B cell (primary cell): ENCODE data around the gene MAML3. TPM values are rescaled to one million over a fixed set of nuclear protein-coding genes. Genes with fewer than 3 reads are reported as not detected.

Experiments
- ATAC-seq: fragments of 200-7000 bp; cut with Tn5 transposase; one replicate; pipeline ENCODE4 v1.10.0; 2021; ENCODE audit warnings: low read depth, mild to moderate bottlenecking, moderate number of reproducible peaks, moderate library complexity
- CTCF ChIA-PET: fragments of 350-600 bp; sonication (Branson Sonifier 250); formaldehyde crosslinking; loops from one replicate; lab custom pipeline; 2021; ENCODE audit warnings: antibody characterized with exemption, inconsistent platforms; lab: Charles Lee
- POLR2A ChIA-PET: fragments of 350-600 bp; sonication (Branson Sonifier 250); formaldehyde crosslinking; loops from one replicate; lab custom pipeline; 2021; ENCODE audit warnings: antibody characterized with exemption; lab: Charles Lee
- DNase-seq: peaks from one replicate; pipeline ENCODE4 v3.0.0; 2013
- H2AFZ ChIP-seq: 2 replicates; pipeline ENCODE4 v1.6.1; 2012; ENCODE audit warnings: mild to moderate bottlenecking, low read depth, low read length; ENCODE audit not compliant: insufficient read depth, poor library complexity, severe bottlenecking
- H3K27ac ChIP-seq, 2 donors: 1 replicate in 1 of 2; 2 replicates in 1 of 2; pipeline ENCODE4 v1.5.1; 2012 to 2013; ENCODE audit warnings: low read length in 2 of 2, mild to moderate bottlenecking in 2 of 2, moderate library complexity in 1 of 2
- H3K27me3 ChIP-seq, 4 experiments: fragments of 200-600 bp in 1 of 4; sonication (generic) in 1 of 4; replicated peaks in 1 of 4; 1 replicate in 2 of 4; 2 replicates in 2 of 4; pipeline versions ENCODE4 v1.6.1 to v1.7.0; 2013 to 2016; ENCODE audit warnings: low read length in 3 of 4, mild to moderate bottlenecking in 2 of 4, mixed read lengths in 1 of 4, moderate library complexity in 1 of 4; ENCODE audit not compliant: insufficient read depth in 4 of 4, control insufficient read depth in 3 of 4; ENCODE audit errors: control extremely low read depth in 1 of 4
- H3K36me3 ChIP-seq, 2 experiments: replicated peaks in 1 of 2; 1 replicate in 1 of 2; 2 replicates in 1 of 2; pipeline versions ENCODE4 v1.6.1 to v1.7.1; 2013; ENCODE audit warnings: low read length in 1 of 2; ENCODE audit not compliant: insufficient read depth in 2 of 2, control insufficient read depth in 1 of 2; ENCODE audit errors: control extremely low read depth in 1 of 2, extremely low read depth in 1 of 2
- H3K4me1 ChIP-seq, 2 donors: fragments of 200-600 bp in 1 of 2; sonication (generic) in 1 of 2; 1 replicate in 1 of 2; 2 replicates in 1 of 2; pipeline versions ENCODE4 v1.5.1 to v1.6.1; 2013 to 2017; ENCODE audit warnings: low read length in 2 of 2; ENCODE audit not compliant: control insufficient read depth in 2 of 2, insufficient read depth in 2 of 2
- H3K4me2 ChIP-seq: replicated peaks from 2 replicates; pipeline ENCODE3; 2012; ENCODE audit warnings: mild to moderate bottlenecking, low read depth, low read length; ENCODE audit not compliant: poor library complexity, severe bottlenecking
- H3K4me3 ChIP-seq, 5 experiments: fragments of 200-600 bp in 1 of 5; sonication (generic) in 1 of 5; 1 replicate in 3 of 5; 2 replicates in 2 of 5; pipeline versions ENCODE4 v1.5.1 to v1.7.0; 2011 to 2016; ENCODE audit warnings: low read length in 4 of 5, mild to moderate bottlenecking in 4 of 5, low read depth in 2 of 5, control low read depth in 1 of 5, moderate library complexity in 1 of 5; ENCODE audit not compliant: insufficient read depth in 1 of 5; ENCODE audit errors: control extremely low read depth in 1 of 5, extremely low read depth in 1 of 5
- H3K79me2 ChIP-seq: fragments of 200-600 bp; sonication (generic); one replicate; pipeline ENCODE4 v1.6.0; 2016; ENCODE audit warnings: low read length; ENCODE audit not compliant: control insufficient read depth, insufficient read depth
- H3K9ac ChIP-seq: fragments of 200-600 bp; sonication (generic); 2 replicates; pipeline ENCODE4 v1.6.1; 2017; ENCODE audit warnings: mild to moderate bottlenecking, low read length, moderate library complexity
- H3K9me3 ChIP-seq, 3 donors: one replicate each; pipeline versions ENCODE4 v1.6.1 to v1.7.1; 2013; ENCODE audit warnings: low read length in 2 of 3; ENCODE audit not compliant: control insufficient read depth in 2 of 3, insufficient read depth in 1 of 3; ENCODE audit errors: control extremely low read depth in 1 of 3
- H4K20me1 ChIP-seq: 2 replicates; pipeline ENCODE4 v1.6.0; 2012; ENCODE audit warnings: mild to moderate bottlenecking, low read length; ENCODE audit not compliant: insufficient read depth, control insufficient read depth, poor library complexity, severe bottlenecking
- H3K27ac Mint-ChIP-seq: one replicate; pipeline ENCODE4 v1.8.0; 2021; ENCODE audit warnings: mixed read lengths
- H3K27me3 Mint-ChIP-seq: one replicate; pipeline ENCODE4 v1.8.0; 2021; ENCODE audit warnings: mixed read lengths
- H3K4me1 Mint-ChIP-seq: one replicate; pipeline ENCODE4 v1.8.0; 2021; ENCODE audit warnings: mixed read lengths
- H3K4me3 Mint-ChIP-seq: one replicate; pipeline ENCODE4 v1.8.0; 2021; ENCODE audit warnings: mixed read lengths
- H3K9me3 Mint-ChIP-seq: one replicate; pipeline ENCODE4 v1.8.0; 2022; ENCODE audit warnings: mixed read lengths; ENCODE audit not compliant: insufficient read depth
- EZH2 ChIP-seq: IDR thresholded peaks from 2 replicates; pipeline ENCODE4 v1.6.1; 2012; ENCODE audit warnings: borderline replicate concordance, low read depth, mild to moderate bottlenecking, moderate library complexity, low read length; ENCODE audit not compliant: insufficient read depth, poor library complexity, severe bottlenecking
- WGBS: methylation state at CpG from one replicate; pipeline ENCODE4 v1.1.5; 2013; ENCODE audit warnings: missing lambda C conversion rate; ENCODE audit not compliant: insufficient coverage; 5-methylcytosine and 5-hydroxymethylcytosine counted together
- intact Hi-C: fragments of 100-400 bp; cut with micrococcal nuclease; formaldehyde crosslinking; loops from one replicate; pipeline ENCODE4 v1.10.0; 2022
- polyA plus RNA-seq: library from polyadenylated mRNA; depleted of rRNA; stranded (reverse); fragments of >200 nt; gene quantifications from 2 replicates; pipeline ENCODE4 v1.2.3, GENCODE V29; 2012
- total RNA-seq, 2 donors: library from RNA; stranded (reverse); fragments of 120-200 nt in 1 of 2; gene quantifications; 1 replicate in 1 of 2; 2 replicates in 1 of 2; pipeline versions ENCODE4 v1.2.3 to v1.2.4, GENCODE V29; 2013 to 2022
- TF ChIP-seq, protein P1 (sequence below): fragments of 200-600 bp; IDR thresholded peaks from one replicate; pipeline ENCODE4 v1.8.0; 2022; ENCODE audit warnings: antibody characterized with exemption, mild to moderate bottlenecking

MAML3 gene
- total and polyA plus RNA-seq, 2 donors (not counting 1 experiment from before 2014, with no cell fraction given), result 0.94 to 5.3 TPM

DNA sequence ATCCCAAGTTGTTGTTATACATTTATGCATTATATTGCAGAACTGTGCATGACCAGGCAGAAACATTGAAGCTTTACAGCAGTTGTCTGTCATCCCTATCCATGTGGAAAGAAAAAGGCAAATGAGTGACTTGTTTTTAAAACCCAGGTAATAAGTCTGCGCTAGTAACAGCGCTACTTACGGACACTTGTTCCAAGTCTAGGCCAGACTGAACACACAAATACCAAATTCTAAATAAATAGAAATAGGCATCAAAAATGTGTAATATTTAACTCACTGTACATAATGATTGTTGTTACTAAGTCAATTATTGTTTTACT is 548 bp upstream of the MAML3 start:
- peak overlapping the region; percentile 91 for H3K4me3 Mint-ChIP-seq
- CTCF ChIA-PET, result interaction anchor here (1.2 to 2.6 kb wide), 3 partner anchors 93 to 141 kb away, joined by 3 to 9 read pairs (median 3); no protein-coding TSS in a partner anchor
- peaks cover 0 to 67% (median 29%) of the 10 kb centered on the region in 4 experiments for H3K27me3 ChIP-seq
- peak overlapping the region; percentile 79 for H2AFZ ChIP-seq
- peak overlapping the region; percentile 90 for H3K4me2 ChIP-seq
- H3K4me3 ChIP-seq, result peak overlapping the region; percentile 51 to 84 (median 72)
- ATAC-seq (no peak), DNase-seq (no peak)
- no peaks in the 10 kb centered on the region for H3K9me3 Mint-ChIP-seq
- H4K20me1 ChIP-seq, result no peaks in the 10 kb centered on the region
- intact Hi-C loops, result loop anchor here (1.0 to 10.0 kb wide), 8 partner anchors 95 to 1072 kb away; partner anchors contain the start of genes ELMOD2 and SCOC
- H3K9me3 ChIP-seq, result peaks cover 0 to 36% (median 0%) of the 10 kb centered on the region in 3 donors
- peak overlapping the region; percentile 75 for H3K9ac ChIP-seq
- peaks cover 48% of the 10 kb centered on the region for H3K27me3 Mint-ChIP-seq
- H3K4me1 Mint-ChIP-seq, result peaks cover 58% of the 10 kb centered on the region
- TF ChIP-seq, protein P1, sequence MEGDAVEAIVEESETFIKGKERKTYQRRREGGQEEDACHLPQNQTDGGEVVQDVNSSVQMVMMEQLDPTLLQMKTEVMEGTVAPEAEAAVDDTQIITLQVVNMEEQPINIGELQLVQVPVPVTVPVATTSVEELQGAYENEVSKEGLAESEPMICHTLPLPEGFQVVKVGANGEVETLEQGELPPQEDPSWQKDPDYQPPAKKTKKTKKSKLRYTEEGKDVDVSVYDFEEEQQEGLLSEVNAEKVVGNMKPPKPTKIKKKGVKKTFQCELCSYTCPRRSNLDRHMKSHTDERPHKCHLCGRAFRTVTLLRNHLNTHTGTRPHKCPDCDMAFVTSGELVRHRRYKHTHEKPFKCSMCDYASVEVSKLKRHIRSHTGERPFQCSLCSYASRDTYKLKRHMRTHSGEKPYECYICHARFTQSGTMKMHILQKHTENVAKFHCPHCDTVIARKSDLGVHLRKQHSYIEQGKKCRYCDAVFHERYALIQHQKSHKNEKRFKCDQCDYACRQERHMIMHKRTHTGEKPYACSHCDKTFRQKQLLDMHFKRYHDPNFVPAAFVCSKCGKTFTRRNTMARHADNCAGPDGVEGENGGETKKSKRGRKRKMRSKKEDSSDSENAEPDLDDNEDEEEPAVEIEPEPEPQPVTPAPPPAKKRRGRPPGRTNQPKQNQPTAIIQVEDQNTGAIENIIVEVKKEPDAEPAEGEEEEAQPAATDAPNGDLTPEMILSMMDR, result no peak
- TF ChIP-seq EZH2, result no peak
- WGBS, result no CpG with 5 or more reads among the region's 3 CpGs
- H3K36me3 ChIP-seq, result no peaks in the 10 kb centered on the region
- peak overlapping the region; percentile 82 for H3K27ac Mint-ChIP-seq
- H3K4me1 ChIP-seq, result peaks cover 48 to 68% of the 10 kb centered on the region in 2 donors
- POLR2A ChIA-PET, result interaction anchor here (1.0 kb wide), 1 partner anchor 80 kb away, joined by 3 read pairs; no protein-coding TSS in a partner anchor
- no peak overlapping the region for H3K27ac ChIP-seq
- no peaks in the 10 kb centered on the region for H3K79me2 ChIP-seq

GRCh38 chr4:140153419-140153717 is 616 bp downstream of the MAML3 start:
- TF ChIP-seq, protein P1, result no peak
- peak; percentile 4 for TF ChIP-seq EZH2
- DNase-seq (no peak), ATAC-seq (no peak)
- no peaks in the 10 kb centered on the region for H3K9me3 Mint-ChIP-seq
- peak overlapping the region; percentile 82 for H3K27ac Mint-ChIP-seq
- Histone ChIP-seq H3K4me3 (peak overlapping the region; percentile 54 to 88 (median 79)), H3K36me3 (no peaks in the 10 kb centered on the region), H3K79me2 (no peaks in the 10 kb centered on the region), H4K20me1 (no peaks in the 10 kb centered on the region), H3K27ac (no peak overlapping the region), H3K9me3 (peaks cover 0 to 36% (median 0%) of the 10 kb centered on the region in 3 donors), H3K4me2 (peak overlapping the region; percentile 90), H3K9ac (peak overlapping the region; percentile 75), H2AFZ (peak overlapping the region; percentile 79), H3K27me3 (peaks cover 0 to 71% (median 28%) of the 10 kb centered on the region in 4 experiments), H3K4me1 (peaks cover 46 to 65% of the 10 kb centered on the region in 2 donors)
- 0% methylated on average over 2 of the region's 14 CpGs for WGBS
- POLR2A ChIA-PET, result interaction anchor here (0.5 to 0.9 kb wide), 2 partner anchors 78 to 90 kb away, joined by 3 to 7 read pairs; no protein-coding TSS in a partner anchor
- intact Hi-C loops, result loop anchor here (2.0 to 10.0 kb wide), 7 partner anchors 141 to 1071 kb away; partner anchors contain the start of genes ELMOD2, NAA15 and SCOC
- peaks cover 59% of the 10 kb centered on the region for H3K27me3 Mint-ChIP-seq
- H3K4me1 Mint-ChIP-seq, result peaks cover 55% of the 10 kb centered on the region
- peak overlapping the region; percentile 91 for H3K4me3 Mint-ChIP-seq
- CTCF ChIA-PET, result interaction anchor here (1.2 to 2.6 kb wide), 4 partner anchors 95 to 140 kb away, joined by 3 to 9 read pairs (median 4); no protein-coding TSS in a partner anchor
